Fibroblast of lung (primary cell): ENCODE data around the gene PALLD. TPM values are rescaled to one million over a fixed set of nuclear protein-coding genes. Genes with fewer than 3 reads are reported as not detected.

Experiments used
- DNase-seq, 2 donors: peaks; one replicate each; pipeline versions ENCODE4 v3.0.0 to v3.0.0-alpha.2; 2010; ENCODE audit warnings: low read depth in 2 of 2
- H2AFZ ChIP-seq: 2 replicates; pipeline ENCODE4 v1.5.1; 2012; ENCODE audit warnings: low read length, control low read depth, inconsistent platforms
- H3K27ac ChIP-seq: 2 replicates; pipeline ENCODE4 v1.5.1; 2011; ENCODE audit warnings: low read length, control low read depth; ENCODE audit not compliant: insufficient read depth
- H3K27me3 ChIP-seq: 2 replicates; pipeline ENCODE4 v1.5.1; 2011; ENCODE audit warnings: mild to moderate bottlenecking, low read length; ENCODE audit not compliant: control insufficient read depth, insufficient read depth
- H3K36me3 ChIP-seq: 2 replicates; pipeline ENCODE4 v1.5.1; 2011; ENCODE audit warnings: low read length; ENCODE audit not compliant: control insufficient read depth, insufficient read depth
- H3K4me1 ChIP-seq: 2 replicates; pipeline ENCODE4 v1.5.1; 2011; ENCODE audit warnings: low read length; ENCODE audit not compliant: control insufficient read depth, insufficient read depth; ENCODE audit errors: extremely low read depth
- H3K4me2 ChIP-seq: 2 replicates; pipeline ENCODE4 v1.5.1; 2011; ENCODE audit warnings: low read length, control low read depth; ENCODE audit not compliant: insufficient read depth; ENCODE audit errors: extremely low read depth
- H3K4me3 ChIP-seq, 4 experiments: fragments of 200-600 bp in 1 of 4; sonication (generic) in 1 of 4; replicated peaks in 1 of 4; 2 replicates each; pipeline ENCODE4 v1.5.1; 2011 to 2016; ENCODE audit warnings: low read length in 4 of 4, low read depth in 3 of 4, mild to moderate bottlenecking in 3 of 4, control low read depth in 2 of 4, inconsistent platforms in 1 of 4, mixed read lengths in 1 of 4; ENCODE audit not compliant: insufficient read depth in 1 of 4; ENCODE audit errors: control extremely low read depth in 1 of 4
- H3K79me2 ChIP-seq: 2 replicates; pipeline ENCODE4 v1.5.1; 2012; ENCODE audit warnings: mild to moderate bottlenecking, low read length, inconsistent platforms; ENCODE audit not compliant: control insufficient read depth, insufficient read depth
- H3K9ac ChIP-seq: 2 replicates; pipeline ENCODE4 v1.5.1; 2011; ENCODE audit warnings: mild to moderate bottlenecking, low read length, control low read depth; ENCODE audit not compliant: insufficient read depth
- H3K9me3 ChIP-seq: 2 replicates; pipeline ENCODE4 v1.5.1; 2012; ENCODE audit warnings: low read depth, low read length; ENCODE audit not compliant: control insufficient read depth, insufficient read depth
- H4K20me1 ChIP-seq: 2 replicates; pipeline ENCODE4 v1.5.1; 2011; ENCODE audit warnings: low read length; ENCODE audit not compliant: control insufficient read depth, insufficient read depth; ENCODE audit errors: extremely low read depth
- EZH2 ChIP-seq: IDR thresholded peaks from 2 replicates; pipeline ENCODE4 v1.5.1; 2012; ENCODE audit warnings: low read length, control low read depth, mild to moderate bottlenecking; ENCODE audit errors: missing control alignments
- polyA plus RNA-seq, 2 donors: library from polyadenylated mRNA; depleted of rRNA in 1 of 2; stranded (reverse) in 1 of 2; unstranded in 1 of 2; fragments of >200 nt; gene quantifications; 2 replicates each; pipeline ENCODE4 v1.2.1, GENCODE V29; 2011 to 2012; ENCODE audit warnings: missing spikeins in 1 of 2
- total RNA-seq: library from RNA; depleted of rRNA; stranded (reverse); fragments of >200 nt; gene quantifications from 2 replicates; pipeline ENCODE4 v1.2.1, GENCODE V29; 2014
- TF ChIP-seq, protein P1 (sequence below), 2 donors: IDR thresholded peaks in 1 of 2; conservative IDR thresholded peaks in 1 of 2; 1 replicate in 1 of 2; 2 replicates in 1 of 2; pipeline ENCODE4 v1.5.1; 2011 to 2012; ENCODE audit warnings: low read length in 2 of 2, control low read depth in 1 of 2, inconsistent platforms in 1 of 2, low read depth in 1 of 2, mild to moderate bottlenecking in 1 of 2

Gene PALLD
- total and polyA plus RNA-seq, 2 donors (not counting 1 experiment from before 2014, with no cell fraction given), result 200 to 205 TPM

DNA sequence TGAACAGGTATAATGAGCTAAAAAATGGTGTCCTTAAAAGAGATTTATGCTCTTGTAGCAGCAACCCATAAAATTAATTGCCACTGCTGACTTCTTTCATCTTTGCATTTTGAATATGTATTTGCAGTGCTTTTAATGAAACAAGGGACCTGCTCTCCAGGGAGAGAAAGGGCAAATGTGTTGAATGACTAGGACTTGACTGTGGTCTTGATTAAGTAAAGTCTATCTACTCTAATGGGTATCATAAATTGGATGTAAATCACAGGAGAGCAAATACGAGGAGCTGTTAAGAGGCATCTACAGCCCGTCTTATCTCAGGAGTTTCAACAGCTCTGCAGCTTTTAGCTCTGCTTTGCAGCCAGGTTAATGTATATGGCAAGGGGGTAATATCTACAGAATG, 216.4 kb downstream of the PALLD start:
- Histone ChIP-seq H3K79me2 (no peaks in the 10 kb centered on the region), H3K9me3 (no peaks in the 10 kb centered on the region), H3K4me1 (peaks cover 6% of the 10 kb centered on the region), H3K36me3 (no peaks in the 10 kb centered on the region), H3K4me3 (no peak overlapping the region), H3K9ac (no peak overlapping the region), H2AFZ (no peak overlapping the region), H3K27me3 (no peaks in the 10 kb centered on the region), H3K4me2 (no peak overlapping the region), H3K27ac (no peak overlapping the region), H4K20me1 (no peaks in the 10 kb centered on the region)
- TF ChIP-seq, protein P1, sequence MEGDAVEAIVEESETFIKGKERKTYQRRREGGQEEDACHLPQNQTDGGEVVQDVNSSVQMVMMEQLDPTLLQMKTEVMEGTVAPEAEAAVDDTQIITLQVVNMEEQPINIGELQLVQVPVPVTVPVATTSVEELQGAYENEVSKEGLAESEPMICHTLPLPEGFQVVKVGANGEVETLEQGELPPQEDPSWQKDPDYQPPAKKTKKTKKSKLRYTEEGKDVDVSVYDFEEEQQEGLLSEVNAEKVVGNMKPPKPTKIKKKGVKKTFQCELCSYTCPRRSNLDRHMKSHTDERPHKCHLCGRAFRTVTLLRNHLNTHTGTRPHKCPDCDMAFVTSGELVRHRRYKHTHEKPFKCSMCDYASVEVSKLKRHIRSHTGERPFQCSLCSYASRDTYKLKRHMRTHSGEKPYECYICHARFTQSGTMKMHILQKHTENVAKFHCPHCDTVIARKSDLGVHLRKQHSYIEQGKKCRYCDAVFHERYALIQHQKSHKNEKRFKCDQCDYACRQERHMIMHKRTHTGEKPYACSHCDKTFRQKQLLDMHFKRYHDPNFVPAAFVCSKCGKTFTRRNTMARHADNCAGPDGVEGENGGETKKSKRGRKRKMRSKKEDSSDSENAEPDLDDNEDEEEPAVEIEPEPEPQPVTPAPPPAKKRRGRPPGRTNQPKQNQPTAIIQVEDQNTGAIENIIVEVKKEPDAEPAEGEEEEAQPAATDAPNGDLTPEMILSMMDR (conservative IDR thresholded peaks at IDR 0.05 in 1 of 2, IDR thresholded peaks at IDR 0.05 in 1 of 2; ENCODE audit: low read depth in 1 of 2, low read length in 2 of 2), result no peak
- TF ChIP-seq EZH2, result no peak
- no peak for DNase-seq

DNA sequence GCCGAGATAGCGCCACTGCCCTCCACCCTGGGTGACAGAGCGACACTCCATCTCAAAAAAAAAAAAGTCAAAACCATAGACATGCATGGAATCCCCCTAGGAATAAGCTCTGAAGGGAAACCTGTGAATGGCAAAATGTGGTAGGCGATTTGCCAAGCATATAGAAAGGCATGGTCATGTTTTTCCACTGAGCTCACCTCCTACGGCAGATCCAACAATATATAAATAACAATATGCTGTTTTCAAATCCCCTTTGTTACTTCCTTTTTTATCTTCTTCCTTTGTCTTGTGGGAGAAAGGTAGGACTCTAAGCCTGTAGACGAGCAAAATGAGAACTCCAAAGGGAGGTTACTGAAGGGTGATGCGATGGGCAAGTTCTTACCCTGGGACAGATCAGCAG, 219.0 kb downstream of the PALLD start:
- TF ChIP-seq, protein P1 (conservative IDR thresholded peaks at IDR 0.05 in 1 of 2, IDR thresholded peaks at IDR 0.05 in 1 of 2; ENCODE audit: low read depth in 1 of 2, low read length in 2 of 2), result no peak
- TF ChIP-seq EZH2, result no peak
- Histone ChIP-seq H3K79me2 (no peaks in the 10 kb centered on the region), H2AFZ (no peak overlapping the region), H3K36me3 (no peaks in the 10 kb centered on the region), H3K9ac (no peak overlapping the region), H3K4me1 (peaks cover 6% of the 10 kb centered on the region), H3K4me2 (no peak overlapping the region), H4K20me1 (no peaks in the 10 kb centered on the region), H3K4me3 (no peak overlapping the region), H3K9me3 (no peaks in the 10 kb centered on the region), H3K27ac (no peak overlapping the region), H3K27me3 (no peaks in the 10 kb centered on the region)
- DNase-seq, result no peak

DNA sequence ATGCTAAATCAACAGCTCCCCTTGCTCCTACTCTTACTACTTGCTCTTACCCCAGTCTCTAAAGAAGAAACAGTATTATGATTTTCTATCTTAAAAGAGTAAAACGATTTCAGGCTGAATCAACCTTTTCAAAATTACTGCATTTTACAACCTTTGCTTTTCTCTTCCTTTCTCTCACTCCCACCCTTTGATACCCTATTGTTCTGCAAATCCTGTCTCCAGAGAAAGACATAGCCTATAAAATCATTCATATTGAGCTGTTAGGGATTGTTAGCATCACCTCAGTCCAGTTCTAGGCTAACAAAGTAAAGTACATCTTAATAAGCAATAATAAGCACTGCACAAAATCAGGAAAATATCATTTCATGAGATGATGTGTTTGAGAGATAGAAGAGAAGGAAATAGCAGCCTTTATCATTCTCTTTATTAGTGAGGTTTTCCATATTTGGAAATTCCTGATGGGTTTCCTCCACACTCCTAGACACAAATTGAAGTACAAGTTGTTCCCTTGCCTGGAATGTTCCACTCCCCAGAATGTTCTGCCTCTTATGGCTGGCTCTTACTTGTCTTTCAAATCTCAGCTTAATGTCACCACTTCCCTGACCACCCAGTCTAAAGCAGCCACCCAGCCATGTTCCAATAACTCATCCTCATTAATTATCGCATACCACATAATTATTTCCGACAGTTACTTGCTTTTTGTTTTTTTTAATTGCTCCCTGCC, 219.7 kb downstream of the PALLD start:
- Histone ChIP-seq H3K4me2 (no peak overlapping the region), H2AFZ (no peak overlapping the region), H4K20me1 (no peaks in the 10 kb centered on the region), H3K36me3 (no peaks in the 10 kb centered on the region), H3K27ac (no peak overlapping the region), H3K4me1 (peaks cover 4% of the 10 kb centered on the region), H3K9me3 (no peaks in the 10 kb centered on the region), H3K4me3 (no peak overlapping the region), H3K79me2 (no peaks in the 10 kb centered on the region), H3K27me3 (no peaks in the 10 kb centered on the region), H3K9ac (no peak overlapping the region)
- TF ChIP-seq, protein P1 (conservative IDR thresholded peaks at IDR 0.05 in 1 of 2, IDR thresholded peaks at IDR 0.05 in 1 of 2; ENCODE audit: low read depth in 1 of 2, low read length in 2 of 2), result no peak
- no peak for TF ChIP-seq EZH2
- DNase-seq, result no peak
